IPS-NIHi7 (cell line): ENCODE results near the gene GPR15.

Experiments
- DNase-seq: peaks from one replicate; pipeline ENCODE4 v3.0.0; 2012; ENCODE audit warnings: mixed read lengths; ENCODE audit errors: extremely low spot score

Gene GPR15

DNA sequence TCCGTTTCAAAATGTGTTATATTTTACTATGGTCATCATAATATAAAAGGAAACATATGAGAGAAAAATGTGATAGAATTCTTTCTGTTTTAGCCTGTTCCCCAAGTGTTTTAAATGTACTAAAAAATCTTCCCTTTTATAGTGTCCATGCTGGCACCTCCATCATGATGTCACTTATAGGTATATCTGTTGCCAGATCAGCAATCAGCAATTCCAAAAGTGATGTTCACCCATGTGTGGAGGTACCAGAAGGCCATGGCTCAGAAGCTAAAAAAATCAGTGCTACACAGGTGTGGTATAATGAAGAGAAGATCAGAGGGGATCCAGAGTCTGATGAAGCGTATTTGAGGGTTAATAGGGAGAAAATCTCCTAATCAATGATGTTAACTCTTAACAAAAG, 1.1 kb upstream of the GPR15 start:
- no peak for DNase-seq

DNA sequence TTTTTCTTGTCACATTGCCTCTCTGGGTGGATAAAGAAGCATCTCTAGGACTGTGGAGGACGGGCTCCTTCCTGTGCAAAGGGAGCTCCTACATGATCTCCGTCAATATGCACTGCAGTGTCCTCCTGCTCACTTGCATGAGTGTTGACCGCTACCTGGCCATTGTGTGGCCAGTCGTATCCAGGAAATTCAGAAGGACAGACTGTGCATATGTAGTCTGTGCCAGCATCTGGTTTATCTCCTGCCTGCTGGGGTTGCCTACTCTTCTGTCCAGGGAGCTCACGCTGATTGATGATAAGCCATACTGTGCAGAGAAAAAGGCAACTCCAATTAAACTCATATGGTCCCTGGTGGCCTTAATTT, 478 bp downstream of the GPR15 start:
- DNase-seq = no peak

GRCh38 chr3:98532709-98533571, 1.2 kb downstream of the GPR15 start:
- no peak for DNase-seq

GRCh38 chr3:98534168-98534567, 2.4 kb downstream of the GPR15 start:
- no peak for DNase-seq

GRCh38 chr3:98534734-98535133, 3.0 kb downstream of the GPR15 start:
- no peak for DNase-seq

GRCh38 chr3:98536456-98537017, 4.8 kb downstream of the GPR15 start:
- no peak for DNase-seq

DNA sequence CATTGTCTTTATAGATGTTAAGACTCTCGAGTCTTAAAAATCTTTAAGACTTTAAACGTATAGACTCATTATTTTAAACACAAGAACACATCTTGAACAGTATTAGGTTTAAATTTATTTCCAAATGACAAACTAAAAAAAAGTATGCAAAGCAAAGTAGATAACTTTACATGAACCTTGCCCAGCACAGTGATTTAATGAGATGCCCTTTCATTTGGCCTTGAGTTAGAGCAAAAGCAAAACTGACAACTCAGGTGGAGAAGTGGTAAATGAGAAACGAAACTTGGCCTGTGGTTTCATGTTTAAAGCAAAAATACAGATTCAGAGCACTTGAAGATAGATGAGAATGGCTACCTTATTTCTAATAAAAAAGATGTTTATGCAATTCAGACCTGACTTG, 8.6 kb downstream of the GPR15 start:
- DNase-seq = no peak

DNA sequence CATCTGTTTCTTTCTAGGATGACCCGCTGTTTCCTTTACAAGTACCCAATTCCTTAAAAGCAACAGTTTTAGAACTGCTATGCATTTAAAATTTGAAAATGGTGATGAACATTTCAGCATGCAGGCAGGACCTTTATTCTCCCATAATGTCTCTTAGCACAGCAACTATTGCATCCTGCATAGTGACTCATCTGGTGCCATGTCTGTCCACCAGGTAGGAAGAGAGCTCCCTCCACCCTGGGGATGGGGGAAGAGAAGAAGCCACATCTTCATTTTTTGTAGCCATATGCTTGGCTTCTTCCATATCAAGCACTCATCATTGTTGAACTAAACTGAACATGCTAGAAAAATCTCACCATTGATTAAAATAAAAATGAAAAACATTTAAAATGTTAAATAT, 9.9 kb downstream of the GPR15 start:
- DNase-seq = no peak

GRCh38 chr3:98542623-98543022, 10.8 kb downstream of the GPR15 start:
- DNase-seq = no peak

- no peak for DNase-seq
Observed at GRCh38 chr3:98545940-98546339, 14.2 kb downstream of the GPR15 start.

DNA sequence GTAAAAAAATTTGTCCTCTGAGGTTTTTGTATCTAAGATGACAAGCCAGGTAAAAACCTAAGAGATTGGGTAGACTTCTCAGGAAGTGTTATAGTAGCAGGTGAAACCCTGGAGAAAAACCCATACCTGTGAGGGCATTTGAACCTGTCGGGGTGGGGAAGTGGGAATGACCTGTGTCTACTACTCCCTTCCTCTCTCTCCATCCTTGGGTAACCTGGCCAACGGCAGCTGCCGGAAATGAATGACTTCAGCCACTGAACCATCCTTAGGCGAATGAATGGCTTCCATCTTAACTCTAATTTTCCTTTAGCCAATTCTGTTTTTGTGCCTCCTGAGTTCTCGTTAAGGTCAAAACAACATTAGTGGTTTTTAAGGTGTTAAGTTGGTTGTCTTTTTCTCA, 16.8 kb downstream of the GPR15 start:
- DNase-seq = no peak

GRCh38 chr3:98550833-98551232, 19.1 kb downstream of the GPR15 start:
- no peak for DNase-seq

GRCh38 chr3:98551236-98551635, 19.5 kb downstream of the GPR15 start:
- DNase-seq = no peak

DNA sequence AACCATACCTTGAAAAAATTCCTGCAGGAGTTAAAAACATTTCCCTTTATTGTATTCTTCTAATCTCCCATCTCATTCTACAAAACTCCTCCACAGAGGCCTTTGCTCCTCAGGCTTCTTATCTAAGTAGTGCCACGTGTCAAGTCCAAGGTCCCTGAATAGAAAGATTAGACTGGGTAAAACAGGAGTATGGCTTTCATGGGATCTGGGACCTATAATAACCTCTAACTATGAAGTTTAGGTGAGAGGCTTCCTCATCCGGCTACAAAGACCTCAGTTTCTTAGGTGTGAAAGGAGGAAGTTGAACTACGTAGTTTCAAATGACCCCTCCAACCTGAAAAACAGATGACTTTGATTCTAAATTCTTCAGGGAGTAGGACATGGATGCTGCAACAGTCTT, 20.0 kb downstream of the GPR15 start:
- no peak for DNase-seq

DNA sequence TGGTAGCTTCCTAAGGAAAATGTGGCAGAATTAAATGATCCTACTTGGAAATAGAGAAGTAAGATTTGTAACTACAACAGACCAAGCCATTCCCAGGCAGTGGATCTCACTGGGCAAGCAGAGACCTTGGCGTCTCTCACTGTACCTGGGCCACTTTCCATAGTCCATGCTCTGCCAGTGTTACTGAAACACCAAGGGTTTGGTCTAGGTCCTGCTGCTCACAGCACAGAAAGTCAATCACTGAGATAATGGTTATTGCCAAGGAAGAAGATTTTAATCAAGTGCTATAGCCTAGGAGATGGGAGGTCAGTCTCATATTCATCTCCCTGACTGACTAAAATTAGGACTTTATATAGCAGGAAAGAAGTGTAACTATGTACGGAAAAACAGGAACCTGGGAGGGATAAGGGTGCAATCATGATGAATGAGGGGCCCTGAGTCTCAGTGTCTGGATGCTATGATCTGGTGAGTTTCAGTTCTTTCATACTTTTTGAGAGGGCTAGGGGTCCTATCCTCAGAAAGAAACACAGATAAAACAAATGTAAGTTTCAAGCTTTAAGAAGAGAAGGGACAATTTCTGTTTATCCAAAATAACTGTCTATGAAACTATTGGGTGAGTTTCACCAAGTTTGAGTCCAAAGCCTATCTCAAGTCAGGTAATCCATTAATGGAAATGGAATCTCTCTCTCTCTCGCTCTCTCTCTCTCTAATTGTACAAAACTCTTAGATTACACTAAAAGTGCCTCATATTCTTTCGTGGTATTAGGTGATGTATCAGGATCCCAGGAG, 20.6 kb downstream of the GPR15 start:
- DNase-seq = no peak

DNA sequence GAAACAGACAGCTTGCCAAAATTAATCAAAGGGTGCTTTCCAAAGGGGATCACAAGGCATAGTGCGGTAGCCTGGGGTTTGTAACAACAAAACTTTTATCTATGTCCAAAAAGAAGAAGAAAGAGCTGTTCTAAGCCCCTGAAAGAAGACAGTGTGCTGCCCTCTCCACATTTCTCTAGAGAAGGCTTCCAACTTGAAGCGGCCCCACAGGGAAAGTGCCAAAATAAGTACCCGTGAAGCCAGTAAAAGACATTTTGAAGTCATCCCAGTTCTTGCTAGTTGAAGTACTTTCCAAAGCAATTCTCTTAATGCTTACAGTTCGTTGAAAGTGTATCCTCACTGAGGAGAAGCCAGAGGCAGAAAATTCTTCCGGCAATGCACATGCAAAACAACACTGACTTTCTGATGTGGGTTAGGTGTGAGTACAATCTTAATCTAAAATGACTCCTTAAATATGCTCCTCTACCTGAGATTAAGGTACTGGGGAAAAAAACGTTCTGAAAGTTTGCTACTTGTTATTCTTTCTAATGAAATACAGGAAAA, 21.3 kb downstream of the GPR15 start:
- no peak for DNase-seq

DNA sequence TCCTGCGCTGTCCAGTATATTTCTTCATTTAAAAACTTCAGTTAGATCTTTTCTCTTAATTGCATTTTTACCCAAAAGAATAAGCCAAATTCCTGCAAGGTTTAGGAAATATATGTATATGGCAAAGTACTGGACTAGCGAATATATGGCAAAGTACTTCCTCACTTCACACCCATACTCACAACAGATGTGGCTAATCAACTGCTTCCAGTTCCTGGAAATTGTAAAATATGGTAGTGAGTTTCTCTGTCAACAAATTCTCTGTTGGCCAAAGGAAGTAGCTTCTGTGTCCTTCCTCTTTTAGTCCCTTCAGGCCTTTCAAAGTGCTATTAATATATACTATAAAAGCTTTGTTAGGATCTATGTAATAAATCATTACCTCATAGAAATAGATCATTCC, 22.0 kb downstream of the GPR15 start:
- DNase-seq = no peak

- no peak for DNase-seq
Observed at GRCh38 chr3:98554580-98554979, 22.8 kb downstream of the GPR15 start.

- DNase-seq = no peak
Observed at GRCh38 chr3:98555025-98555379, 23.2 kb downstream of the GPR15 start.

GRCh38 chr3:98556164-98557130, 24.7 kb downstream of the GPR15 start:
- no peak for DNase-seq

- no peak for DNase-seq
Observed at GRCh38 chr3:98557324-98558010, 25.7 kb downstream of the GPR15 start.
